Gastrocnemius medialis (tissue), 4 donors: ENCODE measurements around the gene CRNKL1. TPM values are rescaled to one million over a fixed set of nuclear protein-coding genes. Genes with fewer than 3 reads are reported as not detected.
A peak's percentile ranks its signal among the peaks of the same experiment; 100 is the strongest.

Experiments
- ATAC-seq, 2 donors: fragments of 150-250 bp; one replicate each; pipeline ENCODE4 v1.9.1; 2016
- DNase-seq, 2 donors: peaks; one replicate each; pipeline ENCODE4 v3.0.0-alpha.2; 2019
- H3K27ac ChIP-seq, 4 donors: fragments of 200-600 bp; sonication (generic); 1 replicate in 1 of 4; 2 replicates in 3 of 4; pipeline ENCODE4 v1.5.1; 2016 to 2018; ENCODE audit warnings: mild to moderate bottlenecking in 2 of 4, moderate library complexity in 1 of 4
- H3K27me3 ChIP-seq, 3 donors: fragments of 200-600 bp; sonication (generic) in 2 of 3; 1 replicate in 1 of 3; 2 replicates in 2 of 3; pipeline versions ENCODE4 v1.5.1 to v1.6.0; 2016 to 2019; ENCODE audit warnings: mild to moderate bottlenecking in 1 of 3, moderate library complexity in 1 of 3
- H3K36me3 ChIP-seq, 2 donors: fragments of 200-600 bp; sonication (generic) in 1 of 2; one replicate each; pipeline ENCODE4 v1.5.1; 2017 to 2018
- H3K4me1 ChIP-seq, 2 donors: fragments of 200-600 bp; sonication (generic) in 1 of 2; one replicate each; pipeline ENCODE4 v1.5.1; 2016 to 2017; ENCODE audit warnings: mild to moderate bottlenecking in 2 of 2
- H3K4me3 ChIP-seq, 4 donors: fragments of 200-600 bp; sonication (generic) in 3 of 4; 1 replicate in 1 of 4; 2 replicates in 3 of 4; pipeline ENCODE4 v1.5.1; 2016 to 2019; ENCODE audit warnings: mild to moderate bottlenecking in 2 of 4
- H3K9me3 ChIP-seq, 3 donors: fragments of 200-600 bp; sonication (generic) in 2 of 3; 1 replicate in 1 of 3; 2 replicates in 2 of 3; pipeline ENCODE4 v1.5.1; 2016 to 2019
- POLR2A ChIP-seq, 2 donors: fragments of 450-650 bp; IDR thresholded peaks; one replicate each; pipeline ENCODE4 v1.6.1; 2017; ENCODE audit warnings: antibody characterized with exemption in 2 of 2, mild to moderate bottlenecking in 2 of 2, moderate library complexity in 2 of 2
- in situ Hi-C, 4 donors: fragments of 200-750 bp; cut with MboI; loops; one replicate each; pipeline versions ENCODE4 v1.15.0 to v1.8.0; 2017; ENCODE audit warnings: low sequenced_read_pairs in 4 of 4
- intact Hi-C: fragments of 100-400 bp; cut with DNase I; formaldehyde crosslinking; loops from one replicate; pipeline ENCODE4 v1.15.1; 2023; ENCODE audit warnings: low total_unique reads
- total RNA-seq, 4 donors: library from RNA; depleted of rRNA; stranded (reverse); fragments of >200 nt; gene quantifications; one replicate each; pipeline versions ENCODE4 v1.1.0 to v1.2.3, GENCODE V29; 2016
- TF ChIP-seq, protein P1 (sequence below), 5 experiments: fragments of 450-650 bp in 3 of 5; fragments of 200-600 bp in 2 of 5; sonication (generic) in 2 of 5; IDR thresholded peaks in 4 of 5; conservative IDR thresholded peaks in 1 of 5; 1 replicate in 4 of 5; 2 replicates in 1 of 5; pipeline ENCODE4 v1.5.1; 2016 to 2019; ENCODE audit warnings: antibody characterized with exemption in 5 of 5, mild to moderate bottlenecking in 3 of 5, moderate library complexity in 3 of 5

Gene CRNKL1
- total RNA-seq, 4 donors from 2014 or later = 32.2 to 45.3 (median 39.2) TPM

DNA sequence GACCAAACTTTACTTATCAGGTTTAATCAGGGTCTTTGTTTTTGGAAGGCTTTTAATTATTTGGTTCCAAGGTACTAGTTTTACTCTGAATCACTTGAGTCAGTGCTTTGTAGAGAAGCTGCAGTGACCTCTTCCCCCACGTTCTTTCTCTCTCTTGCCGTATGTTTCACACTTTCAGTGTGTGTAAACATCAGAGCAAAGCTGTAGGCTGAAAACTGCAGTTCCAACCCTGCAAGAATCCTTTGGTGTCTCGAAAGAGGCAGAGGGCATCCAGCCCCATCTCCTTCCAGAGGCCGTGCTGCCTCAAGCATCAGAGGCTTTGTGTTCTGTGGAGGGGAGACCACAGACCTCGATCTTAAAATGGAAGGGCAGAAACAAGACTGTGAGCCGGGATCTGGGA, 42.1 kb upstream of the CRNKL1 start:
- H3K4me1 ChIP-seq = peaks cover 14 to 24% of the 10 kb centered on the region in 2 donors
- no peaks in the 10 kb centered on the region for H3K9me3 ChIP-seq
- ATAC-seq (no peak), DNase-seq (no peak)
- peaks cover 0 to 42% of the 10 kb centered on the region in 2 donors for H3K36me3 ChIP-seq
- peak overlapping the region in 2 of 4 donors; percentile 40 to 57 for H3K27ac ChIP-seq
- TF ChIP-seq, protein P1, sequence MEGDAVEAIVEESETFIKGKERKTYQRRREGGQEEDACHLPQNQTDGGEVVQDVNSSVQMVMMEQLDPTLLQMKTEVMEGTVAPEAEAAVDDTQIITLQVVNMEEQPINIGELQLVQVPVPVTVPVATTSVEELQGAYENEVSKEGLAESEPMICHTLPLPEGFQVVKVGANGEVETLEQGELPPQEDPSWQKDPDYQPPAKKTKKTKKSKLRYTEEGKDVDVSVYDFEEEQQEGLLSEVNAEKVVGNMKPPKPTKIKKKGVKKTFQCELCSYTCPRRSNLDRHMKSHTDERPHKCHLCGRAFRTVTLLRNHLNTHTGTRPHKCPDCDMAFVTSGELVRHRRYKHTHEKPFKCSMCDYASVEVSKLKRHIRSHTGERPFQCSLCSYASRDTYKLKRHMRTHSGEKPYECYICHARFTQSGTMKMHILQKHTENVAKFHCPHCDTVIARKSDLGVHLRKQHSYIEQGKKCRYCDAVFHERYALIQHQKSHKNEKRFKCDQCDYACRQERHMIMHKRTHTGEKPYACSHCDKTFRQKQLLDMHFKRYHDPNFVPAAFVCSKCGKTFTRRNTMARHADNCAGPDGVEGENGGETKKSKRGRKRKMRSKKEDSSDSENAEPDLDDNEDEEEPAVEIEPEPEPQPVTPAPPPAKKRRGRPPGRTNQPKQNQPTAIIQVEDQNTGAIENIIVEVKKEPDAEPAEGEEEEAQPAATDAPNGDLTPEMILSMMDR (IDR thresholded peaks at IDR 0.05 in 4 of 5, conservative IDR thresholded peaks at IDR 0.05 in 1 of 5) = no peak
- TF ChIP-seq POLR2A (IDR thresholded peaks at IDR 0.05) = no peak
- in situ Hi-C loops (loop anchor here in 2 of 4 donors (25.0 kb wide), 2 partner anchors 143 to 493 kb away; no protein-coding TSS in a partner anchor), intact Hi-C loops (no loop called here)
- no peak overlapping the region for H3K4me3 ChIP-seq
- H3K27me3 ChIP-seq = no peaks in the 10 kb centered on the region

DNA sequence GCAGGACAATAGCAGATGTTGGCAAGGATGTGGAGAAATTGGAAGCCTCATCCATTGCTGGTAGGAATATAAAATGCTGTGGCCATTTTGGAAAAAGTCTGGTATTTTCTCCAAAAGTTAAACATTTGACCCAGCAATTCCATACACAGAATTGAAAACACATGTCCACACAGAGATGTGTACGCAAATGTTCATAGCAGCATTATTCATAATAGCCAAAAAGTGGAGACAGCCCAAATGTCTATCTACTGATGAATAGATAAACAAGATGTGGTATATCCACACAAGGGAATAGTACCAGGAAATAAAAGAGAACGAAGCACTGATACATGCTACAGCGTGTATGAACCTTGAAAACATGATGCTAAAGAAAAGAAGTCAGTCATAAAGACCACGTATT, 40.6 kb upstream of the CRNKL1 start:
- Histone ChIP-seq H3K27me3 (no peaks in the 10 kb centered on the region), H3K27ac (no peak overlapping the region), H3K9me3 (no peaks in the 10 kb centered on the region), H3K36me3 (peaks cover 0 to 34% of the 10 kb centered on the region in 2 donors), H3K4me1 (peaks cover 20 to 25% of the 10 kb centered on the region in 2 donors), H3K4me3 (no peak overlapping the region)
- intact Hi-C loops = no loop called here
- TF ChIP-seq, protein P1 (IDR thresholded peaks at IDR 0.05 in 4 of 5, conservative IDR thresholded peaks at IDR 0.05 in 1 of 5) = no peak
- no peak for TF ChIP-seq POLR2A (IDR thresholded peaks at IDR 0.05)
- in situ Hi-C loops = loop anchor here in 2 of 4 donors (25.0 kb wide), 2 partner anchors 144 to 494 kb away; no protein-coding TSS in a partner anchor
- DNase-seq = no peak
- no peak for ATAC-seq

DNA sequence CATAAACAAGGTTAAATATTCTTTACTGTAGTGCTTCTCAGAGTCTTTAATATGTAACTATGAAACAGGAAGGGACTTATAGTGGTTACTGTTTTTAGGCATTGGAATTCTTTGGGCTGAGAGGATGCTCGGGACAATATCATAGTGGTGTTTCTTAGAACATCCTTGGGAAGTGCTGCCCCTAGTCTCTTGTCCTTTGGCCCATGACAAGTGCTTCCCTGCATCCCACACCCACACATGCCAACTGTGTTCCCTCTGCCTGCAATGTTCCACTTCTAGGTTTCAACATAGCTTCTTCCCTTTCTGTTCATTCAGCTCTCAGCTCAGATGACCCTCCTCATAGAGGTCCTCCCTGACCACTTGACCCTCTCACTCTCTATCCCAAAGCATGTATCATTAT, 37.7 kb upstream of the CRNKL1 start:
- Histone ChIP-seq H3K27ac (peak overlapping the region; percentile 96 to 99 (median 98)), H3K9me3 (no peaks in the 10 kb centered on the region), H3K4me3 (peak overlapping the region in 3 of 4 donors; percentile 63 to 71 (median 64)), H3K27me3 (no peaks in the 10 kb centered on the region), H3K36me3 (peaks cover 0 to 41% of the 10 kb centered on the region in 2 donors), H3K4me1 (peaks cover 18 to 25% of the 10 kb centered on the region in 2 donors)
- peak; percentile 28 to 53 for TF ChIP-seq POLR2A (IDR thresholded peaks at IDR 0.05)
- TF ChIP-seq, protein P1 (IDR thresholded peaks at IDR 0.05 in 4 of 5, conservative IDR thresholded peaks at IDR 0.05 in 1 of 5) = no peak
- peak; percentile 17 to 40 for ATAC-seq
- in situ Hi-C loops (loop anchor here (5.0 to 25.0 kb wide), 4 partner anchors 125 to 497 kb away; no protein-coding TSS in a partner anchor), intact Hi-C loops (no loop called here)
- DNase-seq = peak in 1 of 2 donors; percentile 82

DNA sequence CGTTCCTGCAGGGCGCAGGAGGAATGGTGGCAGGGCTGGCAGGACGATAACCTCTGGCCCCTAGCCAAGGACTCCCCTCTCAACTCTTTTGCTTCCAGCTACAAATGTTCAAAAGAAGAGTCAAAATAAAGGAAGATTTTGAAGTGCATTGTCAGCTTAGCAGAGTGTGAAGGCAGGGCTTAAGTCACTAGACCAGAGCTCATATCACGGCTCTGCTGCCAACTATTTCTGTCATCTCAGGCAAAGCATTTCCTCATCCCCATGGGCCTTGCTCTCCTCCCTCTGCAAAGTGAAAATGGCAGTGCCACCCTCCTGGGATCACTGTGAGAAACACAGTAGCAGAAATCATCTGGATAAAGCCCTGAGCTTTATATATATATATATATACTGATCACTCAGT, 36.8 kb upstream of the CRNKL1 start:
- H3K36me3 ChIP-seq = peaks cover 0 to 41% of the 10 kb centered on the region in 2 donors
- no peaks in the 10 kb centered on the region for H3K9me3 ChIP-seq
- intact Hi-C loops = no loop called here
- TF ChIP-seq, protein P1 (IDR thresholded peaks at IDR 0.05 in 4 of 5, conservative IDR thresholded peaks at IDR 0.05 in 1 of 5) = no peak
- TF ChIP-seq POLR2A (IDR thresholded peaks at IDR 0.05) = peak; percentile 37 to 50
- H3K27me3 ChIP-seq = no peaks in the 10 kb centered on the region
- ATAC-seq (peak; percentile 32 to 37), DNase-seq (peak; percentile 69 to 82)
- peak overlapping the region; percentile 96 to 99 (median 98) for H3K27ac ChIP-seq
- peak overlapping the region; percentile 54 to 71 (median 64) for H3K4me3 ChIP-seq
- in situ Hi-C loops = loop anchor here (5.0 to 25.0 kb wide), 4 partner anchors 126 to 498 kb away; no protein-coding TSS in a partner anchor
- peaks cover 25 to 31% of the 10 kb centered on the region in 2 donors for H3K4me1 ChIP-seq
